Hepatocyte (in vitro differentiated cells): ENCODE data around the gene CLMP. TPM values are rescaled to one million over a fixed set of nuclear protein-coding genes. Genes with fewer than 3 reads are reported as not detected.

ENCODE experiments used
- DNase-seq: peaks from one replicate; pipeline ENCODE4 v3.0.0-alpha.2; 2016; ENCODE audit warnings: low spot score
- H2AFZ ChIP-seq: fragments of 200-600 bp; sonication (generic); 2 replicates; pipeline ENCODE4 v1.6.0; 2016; ENCODE audit warnings: antibody characterized with exemption, mild to moderate bottlenecking
- H3K27ac ChIP-seq: fragments of 200-600 bp; sonication (generic); 2 replicates; pipeline ENCODE4 v1.5.1; 2016; ENCODE audit warnings: mild to moderate bottlenecking
- H3K27me3 ChIP-seq: fragments of 200-600 bp; sonication (generic); 2 replicates; pipeline ENCODE4 v1.6.1; 2016
- H3K36me3 ChIP-seq: fragments of 200-600 bp; sonication (generic); replicated peaks from 2 replicates; pipeline ENCODE4 v1.5.1; 2016; ENCODE audit warnings: low read depth; ENCODE audit not compliant: insufficient read depth
- H3K4me1 ChIP-seq: fragments of 200-600 bp; sonication (generic); 2 replicates; pipeline ENCODE4 v1.5.1; 2016; ENCODE audit warnings: mild to moderate bottlenecking, moderate library complexity; ENCODE audit not compliant: insufficient read depth
- H3K4me2 ChIP-seq: fragments of 200-600 bp; sonication (generic); 2 replicates; pipeline ENCODE4 v1.6.0; 2016
- H3K4me3 ChIP-seq: fragments of 200-600 bp; sonication (generic); 2 replicates; pipeline ENCODE4 v1.5.1; 2016; ENCODE audit warnings: mild to moderate bottlenecking
- H3K79me2 ChIP-seq: fragments of 200-600 bp; sonication (generic); 2 replicates; pipeline ENCODE4 v1.6.0; 2017; ENCODE audit warnings: mild to moderate bottlenecking
- H3K9me2 ChIP-seq: fragments of 200-600 bp; sonication (generic); replicated peaks from 2 replicates; pipeline ENCODE4 v1.6.0; 2017; ENCODE audit warnings: mild to moderate bottlenecking; ENCODE audit not compliant: insufficient read depth
- H3K9me3 ChIP-seq: fragments of 200-600 bp; sonication (generic); 2 replicates; pipeline ENCODE4 v1.5.1; 2016; ENCODE audit warnings: low read depth, mild to moderate bottlenecking
- H4K20me1 ChIP-seq: fragments of 200-600 bp; sonication (generic); 2 replicates; pipeline ENCODE4 v1.6.0; 2016; ENCODE audit warnings: mild to moderate bottlenecking; ENCODE audit not compliant: insufficient read depth, poor library complexity, severe bottlenecking
- EZH2 ChIP-seq: fragments of 200-600 bp; sonication (generic); IDR thresholded peaks from 2 replicates; pipeline ENCODE4 v1.6.1; 2016; ENCODE audit warnings: antibody characterized with exemption, mild to moderate bottlenecking, borderline replicate concordance
- EZH2phosphoT487 ChIP-seq: fragments of 200-600 bp; sonication (generic); IDR thresholded peaks from one replicate; pipeline ENCODE4 v1.6.1; 2018; ENCODE audit warnings: antibody characterized with exemption, mild to moderate bottlenecking, low read depth, moderate library complexity; ENCODE audit not compliant: unreplicated experiment, severe bottlenecking
- WGBS: methylation state at CpG from one replicate; pipeline ENCODE4 v1.1.6; 2016; ENCODE audit warnings: low lambda C conversion rate; ENCODE audit errors: missing lambda C conversion rate; 5-methylcytosine and 5-hydroxymethylcytosine counted together
- polyA plus RNA-seq: library from polyadenylated mRNA; unstranded; fragments of >200 nt; fragmentation: Nextera tagmentation; extraction: Ambion mirVana; gene quantifications from 2 replicates; pipeline ENCODE4 v1.2.1, GENCODE V29; 2016
- total RNA-seq: library from RNA; depleted of rRNA; stranded (reverse); fragments of >200 nt; gene quantifications from 2 replicates; pipeline ENCODE4 v1.2.3, GENCODE V29; 2014
- TF ChIP-seq, protein P1 (sequence below): fragments of 200-600 bp; sonication (generic); IDR thresholded peaks from 2 replicates; pipeline ENCODE4 v1.5.1; 2016; ENCODE audit warnings: antibody characterized with exemption, mild to moderate bottlenecking; ENCODE audit not compliant: poor library complexity

The CLMP gene
- total and polyA plus RNA-seq, 2 experiments from 2014 or later = 23.3 to 59.4 TPM

DNA sequence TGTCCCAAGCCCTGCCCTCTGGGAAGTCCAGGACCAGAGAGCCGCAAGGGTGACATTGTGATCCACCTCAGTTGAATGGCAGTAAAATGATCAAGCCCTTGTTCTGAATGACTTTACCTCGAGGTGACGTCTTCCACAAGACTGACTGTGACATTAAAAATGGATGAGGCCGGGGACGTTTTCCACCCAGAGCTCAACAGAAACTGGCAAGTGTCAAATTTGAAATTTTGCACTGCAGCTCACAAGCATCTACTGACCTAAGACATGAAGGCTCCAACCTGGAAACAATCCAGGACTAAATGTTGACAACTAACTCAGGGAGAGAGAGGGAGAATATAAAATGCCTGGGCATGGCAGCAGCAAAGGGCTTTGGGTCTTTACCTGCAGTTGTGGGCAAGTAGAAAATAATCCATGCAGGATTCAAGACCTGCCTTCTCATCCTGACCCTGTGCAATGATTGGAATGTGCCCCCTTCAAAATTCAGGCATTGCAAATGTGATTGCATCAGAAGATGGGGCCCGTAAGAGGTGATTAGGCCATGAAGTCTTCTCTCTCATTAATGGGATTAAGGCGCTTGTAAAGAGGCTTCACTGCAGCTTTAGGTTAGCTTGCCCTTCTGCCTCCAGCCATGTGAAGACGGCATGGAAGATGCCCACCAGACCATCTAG lies 33.6 kb upstream of the CLMP start:
- Histone ChIP-seq H3K4me2 (no peak overlapping the region), H4K20me1 (no peaks in the 10 kb centered on the region), H3K27ac (no peak overlapping the region), H3K79me2 (no peaks in the 10 kb centered on the region), H3K4me3 (no peak overlapping the region), H3K4me1 (peaks cover 17% of the 10 kb centered on the region), H3K36me3 (no peaks in the 10 kb centered on the region), H3K9me2 (no peaks in the 10 kb centered on the region), H3K9me3 (no peaks in the 10 kb centered on the region), H2AFZ (no peak overlapping the region), H3K27me3 (no peaks in the 10 kb centered on the region)
- DNase-seq = no peak
- TF ChIP-seq EZH2phosphoT487 (no peak), EZH2 (no peak)
- TF ChIP-seq, protein P1, sequence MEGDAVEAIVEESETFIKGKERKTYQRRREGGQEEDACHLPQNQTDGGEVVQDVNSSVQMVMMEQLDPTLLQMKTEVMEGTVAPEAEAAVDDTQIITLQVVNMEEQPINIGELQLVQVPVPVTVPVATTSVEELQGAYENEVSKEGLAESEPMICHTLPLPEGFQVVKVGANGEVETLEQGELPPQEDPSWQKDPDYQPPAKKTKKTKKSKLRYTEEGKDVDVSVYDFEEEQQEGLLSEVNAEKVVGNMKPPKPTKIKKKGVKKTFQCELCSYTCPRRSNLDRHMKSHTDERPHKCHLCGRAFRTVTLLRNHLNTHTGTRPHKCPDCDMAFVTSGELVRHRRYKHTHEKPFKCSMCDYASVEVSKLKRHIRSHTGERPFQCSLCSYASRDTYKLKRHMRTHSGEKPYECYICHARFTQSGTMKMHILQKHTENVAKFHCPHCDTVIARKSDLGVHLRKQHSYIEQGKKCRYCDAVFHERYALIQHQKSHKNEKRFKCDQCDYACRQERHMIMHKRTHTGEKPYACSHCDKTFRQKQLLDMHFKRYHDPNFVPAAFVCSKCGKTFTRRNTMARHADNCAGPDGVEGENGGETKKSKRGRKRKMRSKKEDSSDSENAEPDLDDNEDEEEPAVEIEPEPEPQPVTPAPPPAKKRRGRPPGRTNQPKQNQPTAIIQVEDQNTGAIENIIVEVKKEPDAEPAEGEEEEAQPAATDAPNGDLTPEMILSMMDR = no peak
- WGBS = 67% methylated on average over 8 of the region's 8 CpGs

DNA sequence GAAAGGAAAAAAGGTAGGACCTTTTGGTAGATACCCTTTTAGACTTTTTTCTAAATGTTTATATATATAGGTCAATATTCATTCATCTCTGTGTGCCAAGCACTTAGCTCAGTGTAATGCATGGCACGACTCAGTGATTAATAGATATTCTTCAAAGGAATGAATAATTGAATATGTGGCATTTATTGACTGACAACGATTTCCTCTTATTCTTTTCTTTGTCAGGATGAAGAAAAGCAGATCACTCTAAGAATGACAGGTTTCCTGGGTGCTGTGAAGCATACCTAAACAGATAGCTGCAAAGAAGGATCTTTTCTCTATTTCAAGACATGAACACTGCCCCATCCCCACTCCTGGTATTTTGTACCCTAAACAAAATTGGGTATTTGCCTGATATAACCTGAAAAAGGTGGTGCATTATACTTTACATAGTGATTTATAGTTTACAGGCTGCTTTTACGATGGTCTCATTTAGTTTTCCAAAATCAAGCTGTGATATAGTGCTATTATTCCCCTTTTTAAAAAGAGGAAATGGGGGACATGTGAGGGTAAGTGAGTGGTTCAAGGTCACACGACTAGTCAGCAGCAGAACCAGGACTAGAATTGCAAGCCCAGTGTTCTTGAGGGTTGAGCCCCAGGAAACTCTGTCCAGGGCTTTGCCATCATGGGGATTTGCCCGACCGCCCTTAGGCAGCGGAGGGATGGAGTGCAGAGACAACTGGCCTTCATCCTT lies 32.9 kb upstream of the CLMP start:
- no peaks in the 10 kb centered on the region for H3K27me3 ChIP-seq
- no peak overlapping the region for H3K27ac ChIP-seq
- no peak overlapping the region for H3K4me2 ChIP-seq
- H3K79me2 ChIP-seq = no peaks in the 10 kb centered on the region
- H4K20me1 ChIP-seq = no peaks in the 10 kb centered on the region
- H3K9me2 ChIP-seq = no peaks in the 10 kb centered on the region
- 72% methylated on average over 7 of the region's 7 CpGs for whole genome bisulfite sequencing
- TF ChIP-seq EZH2phosphoT487 (no peak), EZH2 (no peak)
- TF ChIP-seq, protein P1 = no peak
- H3K4me1 ChIP-seq = peaks cover 14% of the 10 kb centered on the region
- H3K36me3 ChIP-seq = no peaks in the 10 kb centered on the region
- no peak overlapping the region for H3K4me3 ChIP-seq
- H2AFZ ChIP-seq = no peak overlapping the region
- no peaks in the 10 kb centered on the region for H3K9me3 ChIP-seq
- no peak for DNase-seq

DNA sequence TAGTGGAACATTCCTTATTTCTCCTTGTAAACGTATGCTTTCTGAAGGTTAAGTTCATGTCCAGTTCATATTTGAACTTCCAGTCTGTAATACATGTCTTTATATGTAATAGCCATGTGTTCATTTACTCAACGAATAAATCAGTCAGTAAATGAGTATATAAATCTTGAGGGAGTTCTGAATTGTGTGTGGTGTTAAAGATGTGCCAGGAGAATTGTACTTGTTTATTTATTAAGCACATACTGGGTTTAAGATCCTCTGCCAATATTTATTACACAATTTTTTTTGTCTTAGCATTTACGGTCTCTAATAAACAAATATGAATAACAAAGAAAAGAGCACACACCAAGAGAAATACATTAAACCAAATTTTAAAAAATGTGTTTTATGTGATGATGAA lies 26.5 kb upstream of the CLMP start:
- no peaks in the 10 kb centered on the region for H3K27me3 ChIP-seq
- no peak overlapping the region for H3K4me2 ChIP-seq
- H3K27ac ChIP-seq = peak overlapping the region; percentile 58
- no peaks in the 10 kb centered on the region for H3K79me2 ChIP-seq
- no peak for DNase-seq
- no peak overlapping the region for H3K4me3 ChIP-seq
- no peaks in the 10 kb centered on the region for H3K36me3 ChIP-seq
- peaks cover 25% of the 10 kb centered on the region for H3K4me1 ChIP-seq
- no peaks in the 10 kb centered on the region for H3K9me2 ChIP-seq
- TF ChIP-seq EZH2phosphoT487 (no peak), EZH2 (no peak)
- TF ChIP-seq, protein P1 = no peak
- no peaks in the 10 kb centered on the region for H4K20me1 ChIP-seq
- no peak overlapping the region for H2AFZ ChIP-seq
- WGBS = 72% methylated on average over 3 of the region's 3 CpGs
- H3K9me3 ChIP-seq = no peaks in the 10 kb centered on the region
